ENCODE data around the gene CELF2. TPM values are rescaled to one million over a fixed set of nuclear protein-coding genes. Genes with fewer than 3 reads are reported as not detected.

Gene CELF2
- total RNA-seq, 1 donor from 2014 or later, result 110 TPM

DNA sequence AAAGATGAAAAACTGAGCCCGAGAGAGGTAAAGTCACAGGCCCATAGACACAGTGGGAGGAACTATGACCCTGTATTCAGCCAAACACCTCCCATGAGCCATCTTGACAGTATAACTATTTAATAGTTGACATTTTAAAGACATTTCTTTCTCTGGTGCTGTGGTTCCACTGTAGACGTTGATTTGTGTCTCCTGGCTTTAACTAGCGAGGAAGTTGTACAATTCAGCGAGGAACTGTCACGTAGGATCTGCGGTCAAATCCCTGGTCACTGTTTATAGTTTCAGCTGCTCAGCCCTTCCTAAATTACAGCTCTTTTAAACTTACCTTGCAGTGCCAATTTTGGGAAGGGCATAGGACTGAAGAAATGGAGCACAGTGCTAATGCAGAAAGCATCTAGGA, 7.1 kb upstream of the CELF2 start:
- Histone ChIP-seq H3K9me3 (no peaks in the 10 kb centered on the region), H3K27ac (no peak overlapping the region), H3K4me3 (no peak overlapping the region), H3K4me1 (peaks cover 22% of the 10 kb centered on the region), H3K36me3 (no peaks in the 10 kb centered on the region), H3K27me3 (no peaks in the 10 kb centered on the region)
- intact Hi-C loops (cut with DNase I), result no loop called here
- ATAC-seq (no peak), DNase-seq (no peak)
- TF ChIP-seq, protein P1, sequence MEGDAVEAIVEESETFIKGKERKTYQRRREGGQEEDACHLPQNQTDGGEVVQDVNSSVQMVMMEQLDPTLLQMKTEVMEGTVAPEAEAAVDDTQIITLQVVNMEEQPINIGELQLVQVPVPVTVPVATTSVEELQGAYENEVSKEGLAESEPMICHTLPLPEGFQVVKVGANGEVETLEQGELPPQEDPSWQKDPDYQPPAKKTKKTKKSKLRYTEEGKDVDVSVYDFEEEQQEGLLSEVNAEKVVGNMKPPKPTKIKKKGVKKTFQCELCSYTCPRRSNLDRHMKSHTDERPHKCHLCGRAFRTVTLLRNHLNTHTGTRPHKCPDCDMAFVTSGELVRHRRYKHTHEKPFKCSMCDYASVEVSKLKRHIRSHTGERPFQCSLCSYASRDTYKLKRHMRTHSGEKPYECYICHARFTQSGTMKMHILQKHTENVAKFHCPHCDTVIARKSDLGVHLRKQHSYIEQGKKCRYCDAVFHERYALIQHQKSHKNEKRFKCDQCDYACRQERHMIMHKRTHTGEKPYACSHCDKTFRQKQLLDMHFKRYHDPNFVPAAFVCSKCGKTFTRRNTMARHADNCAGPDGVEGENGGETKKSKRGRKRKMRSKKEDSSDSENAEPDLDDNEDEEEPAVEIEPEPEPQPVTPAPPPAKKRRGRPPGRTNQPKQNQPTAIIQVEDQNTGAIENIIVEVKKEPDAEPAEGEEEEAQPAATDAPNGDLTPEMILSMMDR (IDR thresholded peaks at IDR 0.05), result no peak

DNA sequence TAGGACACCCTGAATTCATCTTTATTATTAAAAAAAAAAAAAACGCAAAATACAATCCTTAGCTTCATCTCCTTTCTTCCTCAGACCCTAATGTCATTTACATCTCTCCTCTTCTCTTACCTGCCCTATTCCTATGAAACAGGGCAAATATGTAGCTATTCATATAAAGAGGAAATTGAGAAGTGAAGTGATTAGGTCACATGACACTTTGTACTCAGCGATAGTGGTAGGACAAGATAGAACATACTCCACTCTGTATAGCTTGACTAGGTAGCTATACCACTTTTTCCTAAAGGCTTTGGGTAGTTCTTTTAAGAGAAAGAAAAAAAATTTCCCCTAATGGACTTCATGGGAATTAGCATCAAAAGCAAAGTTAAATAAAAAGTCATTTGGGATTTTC, 6.2 kb upstream of the CELF2 start:
- Histone ChIP-seq H3K27me3 (peaks cover under 1% of the 10 kb centered on the region), H3K36me3 (no peaks in the 10 kb centered on the region), H3K9me3 (no peaks in the 10 kb centered on the region), H3K27ac (peak overlapping the region; percentile 51), H3K4me3 (peak overlapping the region; percentile 12), H3K4me1 (peaks cover 22% of the 10 kb centered on the region)
- no peak for ATAC-seq
- intact Hi-C loops (cut with DNase I), result no loop called here
- TF ChIP-seq, protein P1 (IDR thresholded peaks at IDR 0.05), result no peak
- DNase-seq, result no peak

DNA sequence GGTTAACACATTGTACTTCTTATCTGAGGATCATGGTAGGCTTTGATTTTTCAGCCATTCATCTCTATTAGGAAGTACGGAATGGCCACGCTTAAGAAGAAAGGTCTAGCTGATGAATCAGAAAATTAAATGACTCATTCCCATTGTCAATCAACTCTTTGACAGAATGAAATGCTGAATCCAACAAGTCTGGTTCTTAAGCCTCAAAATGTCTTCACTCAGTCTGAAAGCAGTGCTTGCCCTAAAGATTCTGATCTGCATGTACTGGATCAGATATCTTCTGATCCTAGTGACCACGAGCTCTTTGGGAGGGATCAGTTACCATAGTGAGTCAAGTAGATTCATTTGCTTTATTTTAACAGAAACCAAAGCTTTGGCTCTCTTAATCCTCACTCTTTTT, 5.7 kb upstream of the CELF2 start:
- TF ChIP-seq, protein P1 (IDR thresholded peaks at IDR 0.05), result no peak
- no peak for DNase-seq
- Histone ChIP-seq H3K9me3 (no peaks in the 10 kb centered on the region), H3K27me3 (peaks cover 5% of the 10 kb centered on the region), H3K4me1 (peaks cover 22% of the 10 kb centered on the region), H3K36me3 (no peaks in the 10 kb centered on the region), H3K4me3 (peak overlapping the region; percentile 28), H3K27ac (peak overlapping the region; percentile 51)
- intact Hi-C loops (cut with DNase I), result no loop called here
- ATAC-seq, result no peak

DNA sequence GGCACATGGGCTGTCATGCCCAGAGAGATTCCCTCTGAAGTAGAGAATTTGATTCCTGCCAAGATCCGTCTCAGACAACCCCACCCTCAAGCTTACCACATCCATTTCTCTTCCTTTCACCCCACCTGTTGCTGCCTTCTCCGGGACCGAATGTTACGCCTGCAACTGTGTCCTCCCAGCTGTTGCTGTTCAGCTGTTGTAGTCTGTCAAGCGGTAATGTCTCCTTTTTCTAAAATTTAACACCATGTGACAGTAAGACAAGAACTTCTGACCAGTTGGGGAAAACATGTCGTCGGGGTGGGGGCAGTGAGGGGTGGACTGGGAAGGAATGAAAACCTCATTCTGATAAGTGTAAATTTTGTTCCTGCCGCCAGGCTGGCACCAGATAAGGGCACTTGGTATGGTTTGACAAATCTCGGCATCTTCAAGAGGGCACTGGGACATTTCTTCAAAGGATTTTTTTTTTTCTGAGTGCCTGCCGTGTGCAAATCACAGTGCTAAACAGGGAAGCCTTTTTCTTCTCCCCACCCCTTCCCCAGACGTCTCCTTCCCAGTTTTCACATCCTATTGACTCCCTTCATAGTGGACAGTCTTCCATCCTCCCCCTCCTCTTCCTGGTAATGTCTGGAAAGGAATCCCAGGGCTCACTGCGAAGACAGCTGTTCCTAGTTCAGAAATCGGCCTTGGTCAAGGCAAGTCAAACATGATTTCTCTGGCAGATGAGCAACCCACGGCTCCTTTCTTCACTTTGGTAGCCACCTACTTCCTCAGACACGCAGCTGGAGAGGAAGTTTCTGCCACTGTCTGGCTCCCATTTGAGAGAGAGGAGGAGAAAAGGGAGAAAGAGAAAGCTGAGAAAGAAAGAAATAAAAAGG, 5.0 kb upstream of the CELF2 start:
- intact Hi-C loops (cut with DNase I), result no loop called here
- no peaks in the 10 kb centered on the region for H3K9me3 ChIP-seq
- H3K4me1 ChIP-seq, result peaks cover 22% of the 10 kb centered on the region
- peak; percentile 69 for DNase-seq
- H3K36me3 ChIP-seq, result no peaks in the 10 kb centered on the region
- H3K27me3 ChIP-seq, result peaks cover 5% of the 10 kb centered on the region
- H3K4me3 ChIP-seq, result peak overlapping the region; percentile 28
- TF ChIP-seq, protein P1 (IDR thresholded peaks at IDR 0.05), result no peak
- peak; percentile 76 for ATAC-seq
- peak overlapping the region; percentile 51 for H3K27ac ChIP-seq

DNA sequence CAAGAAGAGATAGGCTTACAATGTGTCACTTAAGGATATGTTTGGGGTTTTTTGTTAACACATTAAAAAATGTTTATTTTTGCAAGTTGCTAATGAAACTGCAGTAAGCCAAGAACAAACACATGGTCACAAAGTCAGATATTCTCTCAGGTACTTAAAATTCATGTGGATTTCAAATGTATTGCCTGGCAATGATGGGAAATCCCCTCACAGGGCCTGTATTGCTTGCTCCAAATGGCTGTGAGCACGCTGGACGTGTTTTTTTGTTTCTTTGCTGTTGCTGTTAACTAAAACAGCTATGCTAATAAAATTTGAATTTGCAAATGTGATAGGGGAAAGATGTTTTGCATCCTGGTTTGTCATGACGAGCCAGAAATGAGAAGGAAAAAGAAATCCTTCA, 3.8 kb upstream of the CELF2 start:
- peak overlapping the region; percentile 51 for H3K27ac ChIP-seq
- peaks cover 22% of the 10 kb centered on the region for H3K4me1 ChIP-seq
- DNase-seq (no peak), ATAC-seq (no peak)
- H3K9me3 ChIP-seq, result no peaks in the 10 kb centered on the region
- intact Hi-C loops (cut with DNase I), result no loop called here
- H3K4me3 ChIP-seq, result no peak overlapping the region
- TF ChIP-seq, protein P1 (IDR thresholded peaks at IDR 0.05), result no peak
- peaks cover 5% of the 10 kb centered on the region for H3K27me3 ChIP-seq
- H3K36me3 ChIP-seq, result no peaks in the 10 kb centered on the region
